Mucosa of descending colon (tissue), 3 donors: ENCODE results near the gene TOX2. TPM values are rescaled to one million over a fixed set of nuclear protein-coding genes. Genes with fewer than 3 reads are reported as not detected.
"Not testable (repeated sequence)": the region's sequence is repeated elsewhere in the genome, so short reads cannot be mapped to it uniquely, and the experiment has no call there.

Source experiments
- ATAC-seq: fragments of 200-7000 bp; cut with Tn5 transposase; one replicate; pipeline ENCODE4 v1.9.1; 2020; ENCODE audit warnings: mild to moderate bottlenecking, moderate library complexity
- DNase-seq, 3 donors: peaks; one replicate each; pipeline ENCODE4 v3.0.0-alpha.2; 2020
- H3K36me3 ChIP-seq: fragments of 200-600 bp; one replicate; pipeline ENCODE4 v1.8.0; 2021; ENCODE audit warnings: low read depth, mild to moderate bottlenecking
- H3K4me1 ChIP-seq: fragments of 200-600 bp; one replicate; pipeline ENCODE4 v1.8.0; 2021; ENCODE audit warnings: low read depth, mild to moderate bottlenecking
- H3K4me3 ChIP-seq: fragments of 200-600 bp; one replicate; pipeline ENCODE4 v1.8.0; 2021; ENCODE audit warnings: mild to moderate bottlenecking
- H3K9me3 ChIP-seq: fragments of 200-600 bp; one replicate; pipeline ENCODE4 v1.8.0; 2021; ENCODE audit warnings: mild to moderate bottlenecking
- CTCF ChIP-seq: fragments of 200-600 bp; IDR thresholded peaks from one replicate; pipeline ENCODE4 v1.8.0; 2022; ENCODE audit warnings: antibody characterized with exemption, mild to moderate bottlenecking
- intact Hi-C, 2 donors: fragments of 100-400 bp; cut with DNase I in 1 of 2; cut with micrococcal nuclease in 1 of 2; formaldehyde crosslinking; loops; one replicate each; pipeline versions ENCODE4 v1.11.0 to v1.11.1; 2022; cut with DNase I, micrococcal nuclease
- total RNA-seq, 3 donors: library from RNA; stranded (reverse); fragmentation: NEBNext Ultra II Directional in 2 of 3; extraction: Animal tissue kit (Norgen Biotek cat#: 25700) in 2 of 3; gene quantifications; one replicate each; pipeline versions ENCODE4 v1.2.1 to v1.2.4, GENCODE V29; 2021 to 2023
- donor health status: DM: no; HTN: no; CAD: no; lungs with moderate emphysema.
- donor health status: DM: no; HTN: no; CAD: no.
- donor health status: DM: no; HTN: yes; CAD: no.

The TOX2 gene
- total RNA-seq, 3 donors from 2014 or later: 2.9 to 6.1 (median 5.5) TPM

DNA sequence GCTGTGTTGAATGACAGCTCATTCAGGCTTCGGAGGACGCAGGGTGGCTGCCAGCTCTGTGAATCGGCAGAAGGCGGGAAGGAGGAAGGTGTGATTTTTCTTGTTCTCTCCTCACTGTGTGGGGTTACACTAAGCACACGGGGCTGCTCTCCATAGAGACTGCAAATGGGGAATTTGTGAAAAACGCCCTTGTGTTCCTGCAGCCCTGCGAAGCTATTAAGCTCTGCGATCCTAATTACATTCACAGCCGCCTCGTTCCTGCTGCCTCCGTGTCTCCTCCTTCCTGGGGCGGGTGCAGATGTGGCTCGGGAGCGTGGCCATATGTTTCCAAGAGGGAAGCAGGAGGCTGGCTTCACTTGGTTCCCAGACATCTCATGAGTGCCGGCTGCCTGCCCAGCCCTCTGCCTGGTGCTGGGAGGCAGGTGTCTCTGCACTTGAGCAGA lies 124.0 kb downstream of the TOX2 start:
- intact Hi-C loops: no loop called here
- DNase-seq (no peak), ATAC-seq (peak; percentile 73)
- no peak for TF ChIP-seq CTCF
- H3K36me3 ChIP-seq: no peaks in the 10 kb centered on the region
- H3K9me3 ChIP-seq: no peaks in the 10 kb centered on the region
- H3K4me3 ChIP-seq: no peak overlapping the region
- no peaks in the 10 kb centered on the region for H3K4me1 ChIP-seq

DNA sequence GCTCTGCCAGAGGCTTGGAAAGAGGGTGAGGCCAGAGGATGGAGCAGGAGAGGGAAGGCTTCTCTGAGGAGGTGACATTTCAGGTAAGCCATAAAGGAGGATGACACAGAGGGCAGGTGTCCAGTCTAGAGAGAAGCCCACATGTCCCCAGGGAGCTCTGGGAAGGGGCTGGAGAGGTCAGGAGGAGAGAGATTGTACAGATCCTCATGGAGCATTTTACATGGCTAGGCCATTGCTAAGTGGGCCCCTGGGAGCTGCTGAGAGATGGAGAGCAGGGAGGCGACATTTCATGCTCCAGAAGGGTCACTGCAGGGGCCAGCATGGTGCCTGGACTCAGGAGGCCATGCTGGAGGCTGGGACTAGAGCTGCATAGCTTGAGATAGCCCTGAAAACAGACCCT lies 124.5 kb downstream of the TOX2 start:
- H3K9me3 ChIP-seq: no peaks in the 10 kb centered on the region
- TF ChIP-seq CTCF: no peak
- no peak for ATAC-seq
- H3K4me1 ChIP-seq: no peaks in the 10 kb centered on the region
- no peaks in the 10 kb centered on the region for H3K36me3 ChIP-seq
- no peak for DNase-seq
- no peak overlapping the region for H3K4me3 ChIP-seq
- intact Hi-C loops: no loop called here

DNA sequence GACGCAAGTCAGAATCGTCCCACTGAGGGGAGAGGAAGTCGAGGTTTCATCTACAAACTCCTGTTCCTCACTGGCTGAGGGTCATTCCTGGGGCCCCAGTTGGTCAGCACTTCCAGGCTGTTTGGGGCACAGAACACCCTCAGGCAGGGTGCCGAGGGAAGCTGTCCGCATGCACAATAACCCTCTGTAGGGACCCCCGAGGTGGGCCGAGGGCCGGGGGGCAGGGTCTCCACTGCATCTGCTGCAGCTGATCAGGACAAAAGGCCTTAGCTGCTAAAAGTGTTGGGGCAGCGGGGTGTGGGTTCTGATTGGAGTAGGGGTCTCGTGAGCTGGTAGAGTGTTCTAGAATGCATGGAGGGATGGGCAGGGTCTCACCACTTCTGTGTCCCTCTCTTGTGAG lies 125.1 kb downstream of the TOX2 start:
- Histone ChIP-seq H3K4me3 (no peak overlapping the region), H3K9me3 (no peaks in the 10 kb centered on the region), H3K36me3 (no peaks in the 10 kb centered on the region), H3K4me1 (no peaks in the 10 kb centered on the region)
- DNase-seq (peak in 1 of 3 donors; percentile 22), ATAC-seq (no peak)
- TF ChIP-seq CTCF: no peak
- intact Hi-C loops: no loop called here

DNA sequence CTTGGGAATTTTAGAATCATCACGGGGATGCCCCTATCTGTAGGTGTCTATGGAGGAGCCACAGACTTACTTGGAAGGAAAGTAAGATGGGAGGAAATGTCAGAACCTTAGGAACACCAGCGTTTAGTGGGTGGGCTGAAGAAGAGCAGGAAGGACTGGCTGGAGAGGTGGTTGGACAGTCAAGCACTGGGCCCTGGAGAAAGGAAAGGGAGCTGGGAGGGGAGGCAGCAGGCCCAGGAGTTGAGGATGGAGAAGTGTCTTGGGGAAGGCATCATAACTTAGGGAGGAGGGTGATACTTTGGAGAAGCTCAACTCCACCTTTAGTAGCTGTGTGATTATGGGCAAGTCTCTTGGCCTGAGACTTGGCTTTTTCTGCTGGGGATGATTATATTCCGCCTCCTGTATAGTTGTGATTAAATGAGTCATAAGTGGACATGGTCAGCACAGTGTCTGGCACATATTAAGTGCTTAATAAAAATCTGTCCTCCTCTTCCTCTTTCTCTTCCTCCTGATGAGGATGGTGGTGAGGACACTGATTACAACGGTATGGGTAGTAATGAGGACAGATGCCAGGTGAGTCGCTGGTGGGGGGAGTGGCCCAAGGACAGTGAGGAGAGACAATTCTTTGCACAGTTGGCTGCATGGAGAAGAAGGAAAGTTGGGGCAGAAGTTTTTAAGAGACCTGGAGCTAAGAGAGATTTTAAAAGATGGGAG lies 125.7 kb downstream of the TOX2 start:
- Histone ChIP-seq H3K4me3 (no peak overlapping the region), H3K4me1 (no peaks in the 10 kb centered on the region), H3K9me3 (no peaks in the 10 kb centered on the region), H3K36me3 (no peaks in the 10 kb centered on the region)
- intact Hi-C loops: no loop called here
- ATAC-seq (no peak), DNase-seq (no peak)
- no peak for TF ChIP-seq CTCF

- H3K36me3 ChIP-seq: no peaks in the 10 kb centered on the region
- no peak overlapping the region for H3K4me3 ChIP-seq
- no peaks in the 10 kb centered on the region for H3K4me1 ChIP-seq
- ATAC-seq: no peak
- no peak for DNase-seq
- intact Hi-C loops: no loop called here
- H3K9me3 ChIP-seq: no peaks in the 10 kb centered on the region
- TF ChIP-seq CTCF: no peak
These were observed 126.3 kb downstream of the TOX2 start for GRCh38 chr20:44041001-44041400.

- intact Hi-C loops, DNase-seq, ATAC-seq, H3K36me3 ChIP-seq, H3K4me3 ChIP-seq, H3K9me3 ChIP-seq, H3K4me1 ChIP-seq: not testable (repeated sequence)
These were observed 130.1 kb downstream of the TOX2 start for GRCh38 chr20:44044712-44045111.
